Stomach smooth muscle (tissue), 2 donors: ENCODE results near the gene GTF2A2.

Experiments
- H3K27ac ChIP-seq: one replicate; pipeline ENCODE4 v1.7.0; 2013; ENCODE audit warnings: mild to moderate bottlenecking, low read length, inconsistent platforms
- H3K27me3 ChIP-seq, 2 donors: one replicate each; pipeline ENCODE4 v1.7.0; 2013; ENCODE audit warnings: low read length in 2 of 2; ENCODE audit not compliant: insufficient read depth in 2 of 2, control insufficient read depth in 1 of 2
- H3K36me3 ChIP-seq, 2 donors: one replicate each; pipeline ENCODE4 v1.7.0; 2013; ENCODE audit warnings: low read length in 2 of 2; ENCODE audit not compliant: control insufficient read depth in 2 of 2, insufficient read depth in 2 of 2
- H3K4me1 ChIP-seq: one replicate; pipeline ENCODE4 v1.7.0; 2013; ENCODE audit warnings: low read length; ENCODE audit not compliant: control insufficient read depth, insufficient read depth
- H3K4me3 ChIP-seq, 2 donors: one replicate each; pipeline ENCODE4 v1.7.0; 2013; ENCODE audit warnings: low read length in 2 of 2
- H3K9ac ChIP-seq, 2 donors: one replicate each; pipeline ENCODE4 v1.7.0; 2013; ENCODE audit warnings: low read length in 2 of 2, mild to moderate bottlenecking in 1 of 2
- H3K9me3 ChIP-seq, 2 donors: one replicate each; pipeline ENCODE4 v1.7.0; 2013; ENCODE audit warnings: low read length in 2 of 2; ENCODE audit not compliant: control insufficient read depth in 2 of 2
- donor health status: healthy.
- donor health status: Pancreatic carcinoma.

Gene GTF2A2

DNA sequence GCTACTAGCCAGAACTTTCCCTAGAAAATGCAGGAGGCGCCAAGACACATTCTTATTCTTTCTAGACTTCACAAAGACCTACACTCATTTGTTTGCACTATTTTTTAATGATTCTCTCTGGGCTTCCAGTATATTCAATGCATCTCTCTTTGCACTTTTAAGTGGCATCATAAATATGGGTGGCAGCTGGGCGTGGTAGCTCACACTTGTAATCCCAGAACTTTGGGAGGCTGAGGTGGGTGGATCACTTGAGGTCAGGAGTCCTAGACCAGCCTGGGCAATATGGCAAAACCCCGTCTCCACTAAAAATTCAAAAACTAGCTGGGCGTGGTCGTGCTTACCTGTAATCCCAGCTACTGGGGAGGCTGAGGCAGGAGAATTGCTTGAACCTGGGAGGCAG, 51.3 kb downstream of the GTF2A2 start:
- H3K4me3 ChIP-seq: no peak overlapping the region
- H3K27me3 ChIP-seq: peaks cover 0 to 4% of the 10 kb centered on the region in 2 donors
- no peaks in the 10 kb centered on the region for H3K36me3 ChIP-seq
- no peaks in the 10 kb centered on the region for H3K4me1 ChIP-seq
- peaks cover 4 to 12% of the 10 kb centered on the region in 2 donors for H3K9me3 ChIP-seq
- H3K27ac ChIP-seq: no peak overlapping the region
- H3K9ac ChIP-seq: no peak overlapping the region

DNA sequence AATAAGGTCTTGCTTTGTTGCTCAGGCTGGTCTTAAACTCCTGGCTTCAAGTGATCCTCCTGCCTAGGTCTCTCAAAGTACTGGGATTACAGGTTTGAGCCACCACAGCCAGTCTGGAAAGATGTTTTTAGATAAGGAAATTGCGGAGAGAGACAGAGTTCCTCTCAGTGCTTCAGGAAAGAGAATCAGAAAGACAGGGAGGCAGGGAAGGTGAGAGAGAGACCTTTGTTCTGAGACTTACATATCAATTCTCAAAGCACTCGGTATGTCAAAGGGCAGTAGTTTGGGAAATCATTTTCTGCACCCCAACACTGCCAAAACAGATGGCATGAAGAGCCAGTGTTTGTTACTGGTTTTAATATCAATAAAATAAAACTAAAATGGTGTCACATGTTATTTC, 58.9 kb downstream of the GTF2A2 start:
- no peak overlapping the region for H3K4me3 ChIP-seq
- peaks cover 3 to 5% of the 10 kb centered on the region in 2 donors for H3K9me3 ChIP-seq
- H3K27me3 ChIP-seq: peaks cover 0 to 2% of the 10 kb centered on the region in 2 donors
- no peaks in the 10 kb centered on the region for H3K36me3 ChIP-seq
- no peak overlapping the region for H3K27ac ChIP-seq
- H3K4me1 ChIP-seq: no peaks in the 10 kb centered on the region
- no peak overlapping the region for H3K9ac ChIP-seq

DNA sequence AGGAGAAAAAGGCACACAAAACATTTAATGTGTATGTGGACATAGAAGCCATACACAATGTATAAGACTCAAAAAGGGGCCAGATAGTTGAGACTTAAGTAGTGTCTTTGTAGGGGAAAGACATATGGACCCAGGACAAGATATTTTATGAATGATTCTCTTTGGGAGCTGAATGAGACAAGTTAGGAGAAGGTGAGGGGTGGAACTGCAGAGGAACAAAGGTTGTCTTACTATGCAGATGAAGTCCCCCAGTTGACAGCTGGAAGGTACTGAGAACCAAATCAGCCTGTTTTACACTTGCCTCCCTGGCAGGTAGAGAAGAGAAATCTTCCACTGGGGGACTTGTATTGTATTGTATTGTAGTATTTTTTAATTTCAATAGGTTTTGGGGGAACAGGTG, 60.7 kb downstream of the GTF2A2 start:
- Histone ChIP-seq H3K4me1 (no peaks in the 10 kb centered on the region), H3K9ac (no peak overlapping the region), H3K27me3 (peaks cover 0 to 2% of the 10 kb centered on the region in 2 donors), H3K36me3 (no peaks in the 10 kb centered on the region), H3K9me3 (peaks cover 3 to 5% of the 10 kb centered on the region in 2 donors), H3K4me3 (no peak overlapping the region), H3K27ac (no peak overlapping the region)

DNA sequence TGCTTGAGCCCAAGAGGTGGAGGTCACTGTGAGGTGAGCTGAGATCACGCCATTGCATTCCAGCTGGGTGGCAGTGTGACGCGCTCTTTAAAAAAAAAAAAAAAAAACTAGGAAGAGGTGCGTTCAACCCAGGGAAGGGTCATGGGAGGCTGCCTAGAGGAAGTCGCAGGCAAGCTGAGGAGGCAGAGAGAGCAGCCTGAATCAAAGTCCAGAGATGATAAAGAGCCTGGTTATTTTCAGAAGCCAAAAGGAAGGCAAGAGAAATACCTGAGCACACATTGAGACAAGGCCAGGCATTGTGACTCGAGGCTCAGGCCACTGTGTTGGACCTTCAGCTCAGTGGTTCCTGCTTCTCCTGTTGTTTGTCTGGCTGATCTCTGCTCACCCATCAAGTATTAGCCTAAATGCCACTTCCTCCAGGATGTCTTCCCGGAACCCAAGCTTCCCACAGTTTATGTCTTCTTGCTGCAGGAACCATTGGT, 61.8 kb downstream of the GTF2A2 start:
- Histone ChIP-seq H3K27ac (no peak overlapping the region), H3K27me3 (no peaks in the 10 kb centered on the region), H3K9me3 (no peaks in the 10 kb centered on the region), H3K4me1 (no peaks in the 10 kb centered on the region), H3K9ac (no peak overlapping the region), H3K36me3 (no peaks in the 10 kb centered on the region), H3K4me3 (no peak overlapping the region)

DNA sequence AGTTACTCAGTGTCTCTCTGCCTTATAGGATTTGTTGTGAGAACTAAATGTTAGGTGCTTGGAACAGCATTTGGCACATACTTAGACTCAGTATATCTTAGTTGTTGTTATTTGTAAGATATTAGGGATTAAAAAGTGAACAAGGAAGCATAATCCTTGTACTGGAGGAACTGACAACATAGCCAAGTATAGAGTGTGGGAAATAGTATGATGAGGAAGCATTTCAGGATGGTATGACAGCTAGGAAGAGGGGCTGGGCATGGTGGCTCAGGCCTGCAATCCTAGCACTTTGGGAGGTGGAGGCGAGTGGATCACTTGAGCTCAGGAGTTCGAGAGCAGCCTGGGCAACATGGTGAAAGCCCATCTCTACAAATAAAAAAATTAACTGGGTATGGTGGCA, 62.3 kb downstream of the GTF2A2 start:
- H3K9ac ChIP-seq: no peak overlapping the region
- no peaks in the 10 kb centered on the region for H3K9me3 ChIP-seq
- no peak overlapping the region for H3K27ac ChIP-seq
- H3K4me1 ChIP-seq: no peaks in the 10 kb centered on the region
- no peaks in the 10 kb centered on the region for H3K27me3 ChIP-seq
- no peak overlapping the region for H3K4me3 ChIP-seq
- no peaks in the 10 kb centered on the region for H3K36me3 ChIP-seq

DNA sequence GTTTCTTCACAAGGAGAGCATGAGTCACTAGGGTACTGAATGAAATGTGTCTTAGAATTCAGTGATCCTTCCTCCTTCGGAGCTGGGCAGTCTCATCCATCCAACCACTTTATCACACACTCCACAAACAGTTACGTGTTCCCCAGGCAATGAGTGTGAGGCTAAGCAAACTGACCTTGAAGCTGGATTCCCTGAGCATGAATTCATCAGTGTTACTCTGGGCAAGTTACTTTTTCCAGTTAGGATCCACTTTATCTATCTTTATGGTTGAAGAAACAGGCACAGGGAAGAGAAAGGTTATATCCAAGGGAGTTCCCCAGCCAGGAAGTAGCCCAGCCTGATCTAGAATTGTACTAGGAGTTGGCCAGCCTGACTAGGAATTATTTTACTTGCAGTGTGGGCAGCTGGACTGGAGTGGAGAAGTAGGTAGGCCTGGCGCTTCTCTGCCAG, 62.8 kb downstream of the GTF2A2 start:
- Histone ChIP-seq H3K27ac (no peak overlapping the region), H3K4me1 (no peaks in the 10 kb centered on the region), H3K36me3 (no peaks in the 10 kb centered on the region), H3K27me3 (no peaks in the 10 kb centered on the region), H3K9ac (no peak overlapping the region), H3K4me3 (no peak overlapping the region), H3K9me3 (no peaks in the 10 kb centered on the region)

DNA sequence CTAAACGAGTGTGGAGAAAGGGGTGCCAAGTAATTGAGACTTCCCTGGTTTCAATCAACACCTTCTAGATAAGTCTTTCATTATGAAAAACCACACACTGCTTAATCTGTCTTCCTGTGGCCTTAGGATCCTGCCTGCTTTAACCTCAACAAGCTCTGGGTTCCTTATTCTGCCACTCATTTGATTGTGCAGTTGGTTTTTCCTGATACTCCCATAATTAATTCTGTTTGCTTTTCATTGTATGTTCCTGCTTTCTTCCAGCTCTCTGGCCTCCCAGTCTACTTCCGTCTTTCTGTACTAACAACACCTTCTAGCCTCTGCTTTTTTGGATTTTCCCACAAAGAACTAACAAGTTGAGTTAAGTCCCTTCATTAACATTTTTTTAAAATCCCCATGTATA, 66.0 kb downstream of the GTF2A2 start:
- no peak overlapping the region for H3K4me3 ChIP-seq

DNA sequence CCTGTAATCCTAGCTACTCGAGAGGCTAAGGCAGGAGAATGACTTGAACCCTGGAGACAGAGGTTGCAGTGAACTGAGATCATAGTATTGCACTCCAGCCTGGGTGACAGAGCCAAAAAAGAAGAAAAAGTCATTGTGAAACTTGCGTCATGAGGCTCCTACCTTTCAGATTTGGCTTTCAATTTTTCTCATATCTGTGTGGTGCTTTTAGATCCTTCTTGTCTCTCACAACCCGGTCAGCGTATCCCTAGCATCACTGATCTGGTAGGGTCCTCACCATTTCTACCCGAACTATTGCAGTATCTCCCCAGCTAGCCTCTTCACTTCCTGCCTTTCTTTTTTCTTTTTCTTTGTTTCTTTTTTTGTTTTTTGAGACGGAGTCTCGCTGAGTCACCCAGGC, 67.3 kb downstream of the GTF2A2 start:
- Histone ChIP-seq H3K27ac (no peak overlapping the region), H3K9ac (no peak overlapping the region), H3K4me1 (no peaks in the 10 kb centered on the region), H3K27me3 (no peaks in the 10 kb centered on the region), H3K4me3 (no peak overlapping the region), H3K36me3 (no peaks in the 10 kb centered on the region), H3K9me3 (no peaks in the 10 kb centered on the region)

More for the DNA sequence above, 66.0 kb downstream of the GTF2A2 start:
- Histone ChIP-seq H3K9me3 (no peaks in the 10 kb centered on the region), H3K27me3 (no peaks in the 10 kb centered on the region), H3K36me3 (no peaks in the 10 kb centered on the region), H3K4me1 (no peaks in the 10 kb centered on the region), H3K27ac (no peak overlapping the region), H3K9ac (no peak overlapping the region)
